Measurements from ENCODE around the gene SLC45A2.

SLC45A2 gene

GRCh38 chr5:33984178-33984577, 315 bp downstream of the SLC45A2 start:
- Histone ChIP-seq H3K4me3 (ENCODE audit: low read length) (no peak overlapping the region), H3K9me3 (ENCODE audit: control insufficient read depth, insufficient read depth, low read length) (peaks cover 11% of the 10 kb centered on the region; the same call in 1 of the 2 replicates), H3K9me2 (replicated peaks; ENCODE audit: control insufficient read depth, low read length) (no peaks in the 10 kb centered on the region), H3K4me2 (ENCODE audit: low read length) (no peak overlapping the region), H3K27me3 (ENCODE audit: control insufficient read depth, low read length) (no peaks in the 10 kb centered on the region), H3F3A (ENCODE audit: control insufficient read depth, insufficient read depth) (no peaks in the 10 kb centered on the region), H4K20me1 (ENCODE audit: control insufficient read depth, insufficient read depth, low read depth, low read length) (no peaks in the 10 kb centered on the region), H3K79me2 (ENCODE audit: control insufficient read depth, low read length) (no peaks in the 10 kb centered on the region), H3K4me1 (ENCODE audit: control insufficient read depth, low read length) (no peaks in the 10 kb centered on the region), H3K27ac (ENCODE audit: low read depth, low read length) (no peak overlapping the region), H3K36me3 (ENCODE audit: control insufficient read depth, low read length) (no peaks in the 10 kb centered on the region)
- TF ChIP-seq CTCF (IDR thresholded peaks at IDR 0.05; ENCODE audit: low read depth, low read length, poor library complexity, severe bottlenecking) (no peak), EZH2phosphoT487 (IDR thresholded peaks at IDR 0.05; ENCODE audit: borderline replicate concordance, low read length) (no peak)

- H3K9me3 ChIP-seq (ENCODE audit: control insufficient read depth, insufficient read depth, low read length) = peaks cover 11% of the 10 kb centered on the region; the same call in 1 of the 2 replicates
- no peaks in the 10 kb centered on the region for H3K27me3 ChIP-seq (ENCODE audit: control insufficient read depth, low read length)
- H3K36me3 ChIP-seq (ENCODE audit: control insufficient read depth, low read length) = no peaks in the 10 kb centered on the region
- no peak overlapping the region for H3K4me3 ChIP-seq (ENCODE audit: low read length)
- TF ChIP-seq EZH2phosphoT487 (IDR thresholded peaks at IDR 0.05; ENCODE audit: borderline replicate concordance, low read length) = no peak
- TF ChIP-seq CTCF (IDR thresholded peaks at IDR 0.05; ENCODE audit: low read depth, low read length, poor library complexity, severe bottlenecking) = no peak
- no peak overlapping the region for H3K27ac ChIP-seq (ENCODE audit: low read depth, low read length)
- H3F3A ChIP-seq (ENCODE audit: control insufficient read depth, insufficient read depth) = no peaks in the 10 kb centered on the region
- H3K79me2 ChIP-seq (ENCODE audit: control insufficient read depth, low read length) = no peaks in the 10 kb centered on the region
- H4K20me1 ChIP-seq (ENCODE audit: control insufficient read depth, insufficient read depth, low read depth, low read length) = no peaks in the 10 kb centered on the region
- H3K4me2 ChIP-seq (ENCODE audit: low read length) = no peak overlapping the region
- H3K9me2 ChIP-seq (replicated peaks; ENCODE audit: control insufficient read depth, low read length) = no peaks in the 10 kb centered on the region
- no peaks in the 10 kb centered on the region for H3K4me1 ChIP-seq (ENCODE audit: control insufficient read depth, low read length)
Measured at GRCh38 chr5:33981408-33982162, 2.9 kb downstream of the SLC45A2 start.

- Histone ChIP-seq H3K79me2 (ENCODE audit: control insufficient read depth, low read length) (no peaks in the 10 kb centered on the region), H3K27ac (ENCODE audit: low read depth, low read length) (no peak overlapping the region), H3K4me2 (ENCODE audit: low read length) (no peak overlapping the region), H3K4me1 (ENCODE audit: control insufficient read depth, low read length) (no peaks in the 10 kb centered on the region), H3F3A (ENCODE audit: control insufficient read depth, insufficient read depth) (no peaks in the 10 kb centered on the region), H3K9me3 (ENCODE audit: control insufficient read depth, insufficient read depth, low read length) (peaks cover 2% of the 10 kb centered on the region; the same call in 1 of the 2 replicates), H3K27me3 (ENCODE audit: control insufficient read depth, low read length) (peaks cover 6% of the 10 kb centered on the region; the same call in 1 of the 2 replicates), H3K4me3 (ENCODE audit: low read length) (no peak overlapping the region), H3K36me3 (ENCODE audit: control insufficient read depth, low read length) (no peaks in the 10 kb centered on the region), H4K20me1 (ENCODE audit: control insufficient read depth, insufficient read depth, low read depth, low read length) (no peaks in the 10 kb centered on the region), H3K9me2 (replicated peaks; ENCODE audit: control insufficient read depth, low read length) (no peaks in the 10 kb centered on the region)
- TF ChIP-seq EZH2phosphoT487 (IDR thresholded peaks at IDR 0.05; ENCODE audit: borderline replicate concordance, low read length) = no peak
- TF ChIP-seq CTCF (IDR thresholded peaks at IDR 0.05; ENCODE audit: low read depth, low read length, poor library complexity, severe bottlenecking) = no peak
Measured at GRCh38 chr5:33980030-33980429, 4.5 kb downstream of the SLC45A2 start.

Measured in DOHH2 (cell line).